ENCODE data around the gene RSF1. TPM values are rescaled to one million over a fixed set of nuclear protein-coding genes. Genes with fewer than 3 reads are reported as not detected.

RSF1 gene
- total RNA-seq, 1 donor from 2014 or later, result 43.2 TPM

DNA sequence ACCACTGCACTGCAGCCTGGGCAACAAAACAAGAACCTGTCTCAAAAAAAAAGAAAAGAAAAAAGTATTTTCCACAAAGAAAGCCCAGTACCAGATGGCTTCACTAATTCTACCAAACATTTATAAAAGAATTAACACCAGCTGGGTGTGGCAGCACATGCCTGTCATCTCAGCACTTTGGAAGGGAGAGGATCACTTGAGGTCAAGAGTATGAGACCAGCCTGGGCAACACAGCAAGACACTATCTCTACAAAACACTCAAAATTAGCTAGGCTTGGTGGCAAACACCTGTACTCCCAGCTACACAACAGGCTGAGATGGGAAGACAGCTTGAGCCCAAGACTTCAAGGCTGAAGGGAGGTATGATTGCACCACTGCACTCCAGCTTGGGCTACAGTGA is 20.1 kb downstream of the RSF1 start:
- DNase-seq, result no peak

DNA sequence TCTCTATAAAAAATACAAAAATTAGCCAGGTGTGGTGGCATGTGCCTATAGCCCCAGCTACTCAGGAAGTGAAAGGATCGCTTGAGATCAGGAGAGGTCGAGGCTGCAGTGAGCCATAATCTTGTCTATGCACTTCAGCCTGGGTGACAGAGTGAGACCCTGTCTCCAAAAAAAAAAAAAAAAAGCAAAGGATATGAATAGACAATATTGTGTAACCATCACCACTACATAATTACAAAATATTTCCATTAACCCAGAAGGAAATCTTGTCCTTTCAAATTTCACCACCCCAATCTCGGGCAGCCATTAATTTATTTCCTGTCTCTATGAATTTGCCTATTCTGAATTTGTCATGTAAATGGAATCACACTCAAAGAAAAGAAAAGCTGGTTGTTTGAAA is 21.2 kb downstream of the RSF1 start:
- no peak for DNase-seq

- DNase-seq, result no peak
Observed at GRCh38 chr11:77793972-77794371, 26.6 kb downstream of the RSF1 start.

DNA sequence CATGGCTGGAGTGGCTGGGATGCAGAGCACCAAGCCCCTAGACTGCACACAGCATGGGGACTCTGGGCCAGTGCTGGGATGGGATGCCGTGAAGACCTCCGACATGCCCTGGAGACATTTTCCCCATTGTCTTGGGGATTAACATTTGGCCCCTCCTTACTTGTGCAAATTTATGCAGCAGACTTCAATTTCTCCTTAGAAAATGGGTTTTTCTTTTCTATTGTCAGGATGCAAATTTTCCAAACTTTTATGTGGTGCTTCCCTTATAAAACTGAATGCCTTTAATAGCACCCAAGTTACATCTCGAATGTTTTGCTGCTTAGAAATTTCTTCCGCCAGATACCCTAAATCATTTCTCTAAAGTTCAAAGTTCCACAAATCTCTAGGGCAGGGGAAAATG is 29.2 kb downstream of the RSF1 start:
- no peak for DNase-seq

DNA sequence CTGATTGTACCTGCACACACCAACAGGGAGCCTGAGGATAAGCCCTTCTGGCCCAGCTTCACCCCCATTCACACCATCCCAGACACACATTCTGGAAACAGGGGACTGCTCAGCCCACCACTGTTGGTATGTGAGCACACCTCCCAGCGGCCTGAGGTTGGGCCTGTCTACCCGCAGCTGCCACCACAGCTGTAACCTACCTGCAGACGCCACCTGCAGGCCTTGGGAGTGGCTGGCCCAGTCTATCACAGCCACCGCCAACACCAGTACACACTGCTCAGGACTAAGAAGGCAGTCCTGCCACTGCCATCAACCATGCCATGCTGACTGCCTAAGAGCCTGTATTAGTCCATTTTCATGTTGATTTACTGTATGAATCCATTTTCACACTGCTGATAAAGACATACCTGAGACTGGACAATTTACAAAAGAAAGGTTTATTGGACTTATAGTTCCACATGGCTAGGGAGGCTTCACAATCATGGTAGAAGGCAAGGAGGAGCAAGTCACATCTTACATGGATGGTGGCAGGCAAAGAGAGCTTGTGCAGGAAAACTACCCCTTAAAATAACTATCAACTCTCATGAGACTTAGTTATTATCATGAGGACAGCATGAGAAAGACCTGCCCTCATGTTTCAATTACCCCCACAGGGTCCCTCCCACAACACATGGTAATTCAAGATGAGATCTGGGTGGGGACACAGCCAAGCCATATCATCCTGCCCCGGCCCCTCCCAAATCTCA is 30.6 kb downstream of the RSF1 start:
- no peak for DNase-seq

- DNase-seq, result no peak
Observed at GRCh38 chr11:77789061-77789730, 31.3 kb downstream of the RSF1 start.

DNA sequence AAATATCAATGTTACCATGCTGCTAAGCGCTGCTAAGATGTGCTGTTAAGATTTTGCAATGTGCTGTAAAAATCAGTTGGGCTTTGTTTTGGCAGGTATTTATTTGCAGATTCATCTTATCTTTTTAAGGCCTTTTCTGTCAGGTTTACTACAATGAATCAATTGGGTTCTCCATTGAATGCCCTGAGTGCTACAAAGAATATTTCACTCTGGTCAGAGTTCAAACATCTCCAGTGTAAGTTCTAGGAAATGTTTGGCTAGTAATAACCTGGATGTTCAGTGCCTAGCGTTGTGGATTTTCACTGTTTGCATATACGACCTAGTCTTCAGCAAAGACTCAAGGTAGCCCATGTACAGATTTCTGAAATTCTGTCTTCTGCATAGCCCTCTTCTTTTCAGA is 36.0 kb downstream of the RSF1 start:
- DNase-seq, result no peak

- DNase-seq, result no peak
Observed at GRCh38 chr11:77783025-77783424, 37.5 kb downstream of the RSF1 start.

GRCh38 chr11:77779935-77780334 is 40.6 kb downstream of the RSF1 start:
- DNase-seq, result peak; percentile 52

GRCh38 chr11:77778549-77778948 is 42.0 kb downstream of the RSF1 start:
- no peak for DNase-seq

DNA sequence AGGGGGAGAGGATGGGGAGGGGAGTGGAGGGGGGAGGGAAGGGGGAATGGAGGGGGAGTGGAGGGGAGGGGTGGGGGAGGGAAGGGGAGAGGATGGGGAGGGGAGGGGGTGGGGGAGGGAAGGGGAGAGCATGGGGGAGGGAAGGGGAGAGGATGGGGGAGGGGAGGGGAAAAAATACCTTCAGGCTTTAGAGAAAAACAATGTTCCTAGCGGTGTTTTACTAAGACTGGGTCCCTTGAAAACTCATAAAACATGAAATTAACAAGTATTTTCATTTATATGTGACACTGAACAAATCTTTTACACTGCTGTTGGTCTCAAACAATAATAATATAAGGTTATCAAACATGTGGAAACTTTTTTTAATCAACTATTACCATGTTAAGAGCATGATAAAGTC is 42.4 kb downstream of the RSF1 start:
- no peak for DNase-seq

- peak; percentile 51 for DNase-seq
Observed at GRCh38 chr11:77776455-77776854, 44.1 kb downstream of the RSF1 start.

DNA sequence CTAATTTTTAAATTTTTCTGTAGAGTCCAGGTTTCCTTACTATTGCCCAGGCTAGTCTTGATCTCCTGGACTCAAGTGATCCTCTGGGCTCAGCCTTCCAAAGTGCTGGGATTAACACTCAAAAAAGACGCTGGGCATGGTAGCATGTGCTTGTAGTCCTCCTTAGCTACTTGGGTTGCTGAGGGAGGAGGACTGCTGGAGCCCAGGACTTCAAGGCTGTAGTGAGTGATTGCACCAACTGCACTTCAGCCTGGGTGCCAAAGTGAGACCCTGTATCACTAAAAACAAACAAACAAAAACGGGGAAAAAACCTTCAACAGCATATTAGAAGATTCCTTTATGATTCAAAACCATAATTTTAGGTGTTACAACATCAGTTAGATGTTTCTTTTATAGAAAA is 44.6 kb downstream of the RSF1 start:
- DNase-seq, result no peak

GRCh38 chr11:77771135-77771534 is 49.4 kb downstream of the RSF1 start:
- DNase-seq, result no peak

- no peak for DNase-seq
Observed at GRCh38 chr11:77770629-77771028, 49.9 kb downstream of the RSF1 start.

DNA sequence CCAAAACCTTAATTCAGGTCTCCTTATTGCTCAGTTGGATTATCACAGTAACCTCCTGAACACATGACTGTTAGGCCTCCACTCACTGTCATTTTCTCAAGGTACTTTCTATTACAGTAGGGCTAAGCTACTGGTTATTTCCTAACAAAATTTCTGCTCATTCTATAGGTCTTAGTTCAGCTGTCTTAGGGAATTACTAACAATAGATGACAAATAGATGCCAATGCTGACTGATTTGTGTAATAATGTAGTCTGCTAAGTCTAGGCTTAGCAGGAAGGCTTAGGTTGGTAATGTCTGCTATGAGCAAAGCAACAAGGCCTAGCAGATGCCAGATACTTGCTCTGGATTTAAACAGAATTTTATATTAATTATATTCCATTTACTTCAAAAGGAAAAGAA is 58.1 kb downstream of the RSF1 start:
- DNase-seq, result no peak

GRCh38 chr11:77761491-77761890 is 59.0 kb downstream of the RSF1 start:
- DNase-seq, result no peak

DNA sequence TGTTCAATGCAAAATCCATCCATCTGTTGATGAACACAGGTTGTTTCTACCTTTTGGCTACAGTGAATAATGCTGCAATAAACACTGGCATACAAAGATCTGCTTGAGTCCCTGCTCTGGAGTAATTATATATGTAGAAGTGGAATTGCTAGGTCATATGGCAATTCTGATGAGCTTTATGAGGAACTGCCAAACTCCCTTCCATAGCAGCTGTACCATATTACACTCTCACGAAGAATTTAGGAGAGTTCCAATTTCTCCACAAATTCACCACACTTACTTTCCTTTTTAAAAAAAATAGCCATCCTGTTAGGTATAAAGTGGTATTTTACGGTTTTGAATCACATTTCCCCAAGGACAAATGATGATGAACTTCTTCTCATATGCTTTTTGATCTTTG is 62.2 kb downstream of the RSF1 start:
- no peak for DNase-seq

DNA sequence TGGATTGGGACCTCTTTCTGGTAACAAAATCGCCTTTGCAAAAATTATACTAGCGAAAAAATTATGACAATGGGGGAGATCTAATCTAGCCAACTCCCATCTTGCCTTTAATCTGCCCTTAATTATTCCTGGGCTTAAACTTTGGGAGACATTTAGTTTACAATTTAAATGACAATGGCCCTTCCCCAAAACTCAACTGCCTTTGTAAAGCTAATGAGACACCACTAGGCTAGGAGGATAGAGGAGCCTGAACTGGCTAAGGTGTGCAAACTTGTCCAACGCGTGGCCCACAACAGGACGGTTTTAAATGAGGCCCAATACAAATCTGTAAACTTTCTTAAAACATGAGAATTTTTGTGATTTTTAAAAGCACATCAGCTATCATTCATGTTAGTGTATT is 67.3 kb downstream of the RSF1 start:
- DNase-seq, result no peak

- DNase-seq, result peak; percentile 26
Observed at GRCh38 chr11:77752516-77752915, 68.0 kb downstream of the RSF1 start.

DNA sequence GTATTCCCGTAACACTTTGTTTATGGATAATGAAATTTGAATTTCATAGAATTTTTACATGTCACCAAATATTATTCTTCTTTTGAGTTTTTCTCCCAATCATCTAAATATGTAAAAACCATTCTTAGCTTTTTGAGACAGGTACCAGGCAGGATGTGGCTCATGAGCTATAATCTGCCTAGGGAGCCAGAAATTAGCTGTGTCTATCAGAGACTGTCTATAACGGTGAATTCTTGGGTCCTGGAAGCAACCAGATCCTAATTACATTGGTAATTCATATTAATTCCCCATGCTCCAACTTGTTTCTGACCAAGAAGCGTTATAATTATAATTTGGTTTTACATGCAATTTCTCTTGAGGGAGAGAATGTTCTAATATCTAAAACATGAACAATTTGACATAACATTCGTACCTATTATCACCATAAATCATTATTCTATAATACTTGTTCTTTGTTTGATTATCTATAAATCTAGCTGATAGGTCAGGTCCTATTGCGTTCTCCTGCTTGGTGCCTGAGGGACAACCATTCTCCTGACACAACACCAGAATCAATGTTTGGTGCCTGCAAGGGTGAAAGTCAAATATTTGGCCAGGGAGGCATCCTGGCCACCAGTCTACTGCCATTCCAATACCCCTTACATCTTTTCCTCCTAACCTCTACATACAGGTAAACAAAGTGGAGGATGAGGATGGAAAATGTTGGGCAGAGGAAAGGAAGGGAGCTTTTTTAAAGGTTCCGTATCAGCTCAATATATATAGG is 69.9 kb downstream of the RSF1 start:
- DNase-seq, result no peak

- no peak for DNase-seq
Observed at GRCh38 chr11:77749232-77749631, 71.3 kb downstream of the RSF1 start.

DNA sequence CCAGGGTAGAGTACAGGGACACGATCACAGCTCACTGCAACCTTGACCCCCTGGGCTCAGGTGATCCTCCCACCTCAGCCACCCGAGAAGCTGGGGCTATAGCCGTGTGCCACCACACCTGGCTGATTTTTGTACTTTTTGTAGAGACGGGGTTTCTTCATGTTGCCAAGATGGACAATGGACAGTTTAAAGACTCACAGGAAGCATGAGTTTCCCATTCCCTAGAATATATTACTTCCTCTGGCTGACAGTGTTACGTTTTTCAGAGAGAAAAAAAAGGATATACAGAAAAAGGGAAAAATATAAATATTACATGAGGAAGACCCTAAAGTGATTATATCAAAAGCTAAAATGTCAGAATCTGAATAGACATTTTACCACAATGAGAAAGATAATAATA is 72.3 kb downstream of the RSF1 start:
- peak; percentile 37 for DNase-seq
